ENCODE measurements around the gene CNOT8.

Gene CNOT8

DNA sequence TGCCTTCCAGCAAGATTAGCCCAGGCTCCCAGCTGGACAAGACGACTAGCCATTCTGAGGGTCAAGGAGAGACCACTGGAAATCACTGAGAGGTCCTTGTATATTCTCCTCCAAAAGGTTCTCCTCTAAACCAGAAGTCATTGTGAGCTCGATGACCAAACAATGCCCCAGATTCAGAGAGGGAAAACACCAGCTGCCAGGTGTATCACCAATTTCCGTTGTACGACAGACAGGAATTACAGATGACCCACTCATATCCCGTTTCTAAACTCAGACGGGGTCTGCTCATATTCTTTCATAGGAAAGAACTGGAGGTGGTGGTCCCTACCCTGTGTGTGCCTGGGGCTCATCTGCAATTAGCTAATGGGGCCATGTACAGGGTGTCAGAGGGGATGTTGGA lies 22.2 kb upstream of the CNOT8 start:
- DNase-seq = no peak

GRCh38 chr5:154837009-154837901 lies 21.2 kb upstream of the CNOT8 start:
- no peak for DNase-seq

GRCh38 chr5:154840435-154841272 lies 17.8 kb upstream of the CNOT8 start:
- DNase-seq = no peak

DNA sequence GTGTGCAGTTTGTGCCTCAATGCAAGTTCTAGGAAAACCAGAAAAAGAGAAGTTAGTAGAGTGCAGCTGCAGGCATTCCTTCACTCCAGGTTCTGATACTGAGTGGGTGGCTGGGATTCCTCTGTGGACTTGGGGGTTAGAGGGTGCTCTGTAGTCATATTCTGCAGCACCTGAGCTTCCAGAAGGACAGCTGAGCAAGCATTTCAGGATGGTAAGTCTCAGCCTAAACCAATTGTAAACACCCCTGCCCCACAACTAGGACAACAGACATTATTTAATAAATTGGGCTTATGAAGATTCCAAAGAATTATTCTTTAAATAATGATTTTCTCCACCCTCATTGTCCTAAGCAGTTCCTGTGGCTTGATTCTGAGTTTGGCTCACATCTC lies 17.2 kb upstream of the CNOT8 start:
- no peak for DNase-seq

- DNase-seq = no peak
Observed at GRCh38 chr5:154842689-154843530, 15.5 kb upstream of the CNOT8 start.

GRCh38 chr5:154844809-154845208 lies 13.6 kb upstream of the CNOT8 start:
- DNase-seq = no peak

DNA sequence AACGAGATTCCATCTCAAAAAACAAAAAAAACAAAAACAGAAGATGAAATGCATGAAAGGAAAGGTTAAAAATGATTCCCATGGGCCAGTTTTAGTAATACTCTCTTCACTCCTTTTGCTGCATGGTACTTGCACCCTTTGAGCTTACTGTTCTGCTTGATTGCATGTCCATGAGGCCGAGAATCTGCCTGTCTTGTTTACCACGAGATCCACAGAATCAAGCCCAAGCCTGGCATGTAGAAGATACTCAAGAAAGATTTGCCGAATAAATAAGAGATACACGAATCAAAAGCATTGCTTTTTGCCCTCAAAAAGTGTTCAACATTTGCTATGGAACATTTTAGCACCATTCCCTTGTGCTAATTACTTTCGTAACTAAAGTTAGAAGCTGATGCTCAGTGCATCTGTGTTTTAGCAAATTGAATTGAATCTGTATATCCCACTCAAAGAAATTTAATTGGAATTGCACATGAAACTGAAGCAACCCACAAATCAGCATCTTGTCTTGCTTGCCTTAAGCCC lies 9.1 kb upstream of the CNOT8 start:
- DNase-seq = no peak

DNA sequence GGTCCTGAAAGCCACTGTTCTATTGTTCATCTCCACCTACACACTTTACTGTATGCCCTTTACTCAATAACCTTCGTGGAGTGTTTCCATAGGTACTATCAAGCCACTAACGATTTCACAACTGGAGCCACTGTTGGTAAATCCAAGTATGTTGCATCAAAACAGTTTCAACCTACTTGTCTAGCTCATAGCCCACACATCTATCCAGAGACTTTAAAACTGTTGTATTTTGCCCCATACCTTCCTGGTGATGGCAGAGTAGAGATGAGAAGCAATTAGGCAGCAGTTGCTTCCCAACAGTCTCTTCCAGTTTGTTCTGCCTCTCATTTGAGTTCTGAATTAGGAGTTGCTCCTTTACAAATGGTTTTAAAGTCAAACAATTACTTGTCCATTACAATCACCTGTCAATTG lies 8.6 kb upstream of the CNOT8 start:
- DNase-seq = no peak

DNA sequence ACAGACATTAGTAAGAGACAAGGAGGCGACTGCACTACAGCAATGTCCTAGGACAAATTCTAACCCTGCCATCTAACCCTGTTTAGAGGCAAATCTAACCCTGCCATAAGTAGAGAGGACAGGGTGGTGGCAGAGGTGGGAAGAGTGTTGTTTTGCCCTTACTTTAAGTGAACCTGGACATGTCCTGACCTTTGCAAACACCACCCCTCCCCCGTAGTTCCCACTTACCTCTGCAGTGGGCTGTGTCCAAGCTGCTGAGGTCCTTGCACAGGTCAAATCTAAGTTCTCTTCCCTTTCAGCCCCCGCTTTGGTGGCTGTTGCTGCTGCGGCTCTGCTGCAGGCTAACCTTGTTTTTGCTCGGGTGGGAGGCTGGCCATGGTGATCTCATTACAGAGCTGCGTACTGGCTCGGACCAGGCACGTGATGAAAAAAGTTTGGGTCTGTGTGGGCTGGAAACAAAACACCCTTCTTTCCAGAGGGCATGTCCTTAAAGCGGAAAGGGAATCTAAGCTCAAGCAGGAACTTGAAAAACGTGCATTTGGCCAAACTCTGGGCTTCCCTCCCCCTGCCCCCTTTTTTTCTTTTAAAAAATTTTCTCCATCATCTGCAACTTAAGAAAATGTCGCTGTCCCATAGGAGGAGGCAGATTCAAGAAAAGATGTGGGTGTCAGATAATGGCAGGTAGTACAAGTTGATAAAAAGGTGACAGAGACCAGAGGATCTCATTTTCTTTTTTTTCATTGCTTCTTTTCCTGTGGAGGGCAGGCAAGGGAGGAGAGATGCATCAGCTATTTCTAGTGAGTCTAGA lies 8.0 kb upstream of the CNOT8 start, which contains the start of gene FAXDC2:
Gene FAXDC2 (minus strand): TSS at position 349 of the 808 bp plus-strand sequence. CDS start 12,425 bp downstream, outside the sequence.
- DNase-seq = no peak

DNA sequence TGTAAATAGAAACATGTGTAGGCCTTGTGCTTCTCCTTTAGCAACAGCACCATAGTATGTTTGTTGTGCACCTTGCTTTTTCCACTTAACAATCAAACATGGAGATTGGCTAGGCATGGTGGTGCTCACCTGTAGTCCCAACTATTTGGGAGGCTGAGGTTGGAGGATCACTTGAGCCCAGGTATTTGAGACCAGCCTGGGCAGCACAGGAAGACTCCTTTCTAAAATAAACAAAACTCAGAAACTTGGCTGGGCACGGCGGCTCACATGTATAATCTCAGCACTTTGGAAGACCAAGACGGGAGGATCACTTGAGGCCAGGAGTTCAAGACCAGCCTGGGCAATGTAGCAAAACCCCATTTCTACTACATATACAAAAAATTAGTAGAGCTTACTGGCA lies 7.1 kb upstream of the CNOT8 start:
- no peak for DNase-seq

DNA sequence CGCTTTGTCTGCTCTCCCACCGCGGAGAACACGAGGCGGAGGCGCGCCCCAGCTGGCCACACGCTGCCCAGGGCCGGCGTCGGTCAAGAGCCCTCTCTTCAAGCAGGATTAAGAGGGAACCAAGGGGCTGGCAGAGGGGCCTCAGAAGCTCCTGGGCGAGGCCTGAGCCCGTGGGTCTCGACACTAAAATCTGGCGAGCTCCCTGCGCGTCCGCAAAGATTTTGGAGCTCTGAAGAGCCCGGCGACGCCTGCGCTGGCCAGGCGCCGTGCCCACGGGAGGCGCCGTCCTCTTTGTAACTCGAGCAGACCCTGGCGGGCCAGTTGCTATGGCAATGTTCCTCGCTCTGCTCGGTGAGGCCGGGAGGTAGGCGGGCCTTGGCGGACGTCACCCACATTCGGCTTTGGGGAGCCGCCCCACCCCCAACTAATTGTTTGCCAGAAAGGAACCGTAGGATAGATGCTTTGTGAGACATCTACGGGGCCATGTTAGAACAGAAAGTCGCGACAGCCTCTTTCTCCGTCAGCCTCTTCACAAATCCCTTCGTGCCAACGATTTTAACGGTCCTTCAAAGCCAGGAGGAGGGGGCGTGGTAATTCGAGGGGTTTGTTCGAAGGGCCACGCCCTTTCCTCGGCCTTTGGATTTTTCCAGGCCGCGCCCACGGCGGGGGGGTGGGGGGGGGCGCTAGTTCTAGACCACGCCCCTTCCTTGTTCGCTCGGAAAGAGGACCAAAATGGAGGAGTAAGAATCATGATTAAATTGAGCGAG lies 714 bp upstream of the CNOT8 start:
- DNase-seq = peak; percentile 98

GRCh38 chr5:154858972-154859871 lies 795 bp downstream of the CNOT8 start:
- no peak for DNase-seq

DNA sequence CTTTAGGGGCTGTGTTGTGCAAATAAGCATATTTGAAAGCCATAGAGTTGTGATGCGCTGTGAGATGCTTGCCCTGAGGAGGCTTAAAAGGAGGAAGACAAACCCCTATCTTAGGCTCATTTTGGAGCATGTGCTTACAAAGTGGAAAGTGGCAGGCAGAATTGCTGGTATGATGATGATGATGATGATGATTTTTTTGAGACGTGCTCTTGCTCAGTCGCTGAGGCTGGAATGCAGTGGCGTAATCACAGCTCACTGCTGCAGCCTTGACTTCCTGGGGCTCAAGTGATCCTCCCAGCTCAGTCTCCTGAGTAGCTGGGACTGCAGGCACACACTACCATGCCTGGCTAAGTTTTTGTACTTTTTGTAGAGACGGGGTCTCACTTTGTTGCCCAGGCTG lies 1.7 kb downstream of the CNOT8 start:
- no peak for DNase-seq

- no peak for DNase-seq
Observed at GRCh38 chr5:154860765-154861164, 2.3 kb downstream of the CNOT8 start.

GRCh38 chr5:154861946-154862345 lies 3.5 kb downstream of the CNOT8 start:
- DNase-seq = no peak

DNA sequence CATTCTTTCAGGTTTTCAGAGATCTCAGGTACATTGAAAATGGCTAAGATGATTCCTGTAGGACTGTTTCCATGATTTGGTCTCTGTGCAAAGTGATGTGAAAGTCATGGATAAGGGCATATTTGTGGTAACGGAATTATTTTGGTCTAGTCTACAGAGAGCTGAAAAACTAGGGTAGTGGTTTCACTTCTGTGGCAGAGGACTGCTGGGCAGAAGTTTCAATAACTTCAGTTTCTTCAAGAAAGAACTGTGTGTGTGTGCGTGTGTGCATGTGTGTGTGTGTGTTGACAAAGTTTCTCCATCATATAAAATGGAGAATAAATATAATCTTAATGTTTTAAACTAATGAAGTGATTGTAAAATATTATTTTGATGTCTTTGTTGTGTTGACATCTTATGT lies 4.3 kb downstream of the CNOT8 start:
- DNase-seq = no peak

DNA sequence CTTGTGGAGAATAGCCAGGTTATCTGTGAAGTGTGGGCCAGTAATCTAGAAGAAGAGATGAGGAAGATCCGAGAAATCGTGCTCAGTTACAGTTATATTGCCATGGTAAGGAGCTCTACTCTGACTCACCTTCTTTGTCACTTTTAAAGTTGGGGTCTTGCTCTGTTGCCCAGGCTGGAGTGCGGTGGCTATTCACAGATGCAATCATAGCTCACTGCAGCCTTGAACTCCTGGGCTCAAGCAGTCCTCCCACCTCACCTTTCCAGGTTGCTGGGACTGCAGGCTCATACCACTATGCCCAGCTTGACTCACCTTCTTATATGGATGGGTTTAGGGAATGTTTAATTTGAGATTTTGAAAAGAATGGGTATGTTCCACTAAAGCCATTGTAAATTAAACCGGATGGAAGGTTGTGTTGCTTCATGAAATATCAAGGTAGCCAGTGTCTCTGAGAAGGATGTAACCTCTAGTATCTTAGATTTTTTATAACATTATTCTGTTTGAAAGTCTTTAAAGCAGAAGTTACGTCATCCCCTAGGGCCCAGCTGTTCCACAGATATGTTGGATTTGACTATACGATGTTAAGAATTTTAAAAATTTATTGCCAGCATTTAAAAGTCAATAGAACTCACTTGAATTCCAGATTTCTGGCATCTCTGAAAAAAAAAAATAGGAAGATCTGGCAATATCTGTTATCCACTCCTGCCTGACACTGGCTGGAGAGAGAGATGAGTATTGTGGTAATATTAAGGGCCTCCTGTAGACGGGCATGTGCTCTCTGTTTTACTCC lies 5.1 kb downstream of the CNOT8 start:
- DNase-seq = no peak

DNA sequence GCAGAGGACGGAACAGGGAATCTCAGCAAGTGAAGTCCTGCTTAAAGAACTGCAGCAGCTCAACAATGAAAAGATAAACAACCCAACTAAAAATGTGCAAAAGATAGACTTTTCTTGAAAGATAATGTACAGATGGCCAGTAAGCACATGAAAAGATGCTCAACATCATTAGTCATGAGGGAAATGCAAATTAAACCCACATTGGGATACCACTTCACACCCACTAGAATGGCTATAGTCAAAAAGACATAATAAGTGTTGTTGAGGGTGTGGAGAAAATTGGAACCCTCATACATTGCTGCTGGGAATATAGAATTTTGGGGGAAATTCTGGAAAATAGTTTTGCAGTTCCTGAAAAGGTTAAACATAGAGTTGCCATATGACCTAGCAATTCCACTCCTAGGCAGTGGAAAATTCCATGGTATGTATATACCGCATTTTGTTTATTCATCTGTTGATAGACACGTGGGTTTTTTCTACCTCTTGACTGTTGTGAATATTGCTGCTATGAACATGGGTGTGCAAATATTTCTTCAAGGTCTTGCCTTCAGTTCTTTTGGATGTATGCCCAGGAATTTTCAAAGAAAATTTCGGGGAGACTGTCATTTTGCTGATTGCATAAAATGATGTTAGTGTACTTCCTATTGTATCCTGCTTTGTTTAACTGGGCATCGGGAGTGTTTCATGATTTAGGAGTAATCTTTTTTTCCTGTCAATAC lies 7.2 kb downstream of the CNOT8 start:
- no peak for DNase-seq
